Esophagus squamous epithelium (tissue), 4 donors: ENCODE results near the gene TNRC6B.

Experiments used
- CTCF ChIP-seq, 6 experiments: fragments of 450-650 bp in 4 of 6; fragments of 200-600 bp in 2 of 6; sonication (generic) in 2 of 6; IDR thresholded peaks; one replicate each; pipeline ENCODE4 v1.5.1; 2016 to 2019; ENCODE audit warnings: antibody characterized with exemption in 6 of 6, mild to moderate bottlenecking in 4 of 6, moderate library complexity in 4 of 6
- POLR2A ChIP-seq, 4 donors: fragments of 450-650 bp; IDR thresholded peaks; one replicate each; pipeline ENCODE4 v1.6.1; 2017; ENCODE audit warnings: antibody characterized with exemption in 4 of 4, mild to moderate bottlenecking in 4 of 4, moderate library complexity in 3 of 4

- no peak for TF ChIP-seq CTCF (IDR thresholded peaks at IDR 0.05)
- no peak for TF ChIP-seq POLR2A (IDR thresholded peaks at IDR 0.05)
Measured at GRCh38 chr22:40261783-40262182, 84.1 kb downstream of the TNRC6B start.
